ENCODE data around the gene SH2B2. TPM values are rescaled to one million over a fixed set of nuclear protein-coding genes. Genes with fewer than 3 reads are reported as not detected.
A peak's percentile ranks its signal among the peaks of the same experiment; 100 is the strongest.

SH2B2 gene
- total and polyA plus RNA-seq, 2 donors (not counting 3 experiments of a cell fraction or from before 2014, with no cell fraction given): 0.69 to 0.73 TPM

DNA sequence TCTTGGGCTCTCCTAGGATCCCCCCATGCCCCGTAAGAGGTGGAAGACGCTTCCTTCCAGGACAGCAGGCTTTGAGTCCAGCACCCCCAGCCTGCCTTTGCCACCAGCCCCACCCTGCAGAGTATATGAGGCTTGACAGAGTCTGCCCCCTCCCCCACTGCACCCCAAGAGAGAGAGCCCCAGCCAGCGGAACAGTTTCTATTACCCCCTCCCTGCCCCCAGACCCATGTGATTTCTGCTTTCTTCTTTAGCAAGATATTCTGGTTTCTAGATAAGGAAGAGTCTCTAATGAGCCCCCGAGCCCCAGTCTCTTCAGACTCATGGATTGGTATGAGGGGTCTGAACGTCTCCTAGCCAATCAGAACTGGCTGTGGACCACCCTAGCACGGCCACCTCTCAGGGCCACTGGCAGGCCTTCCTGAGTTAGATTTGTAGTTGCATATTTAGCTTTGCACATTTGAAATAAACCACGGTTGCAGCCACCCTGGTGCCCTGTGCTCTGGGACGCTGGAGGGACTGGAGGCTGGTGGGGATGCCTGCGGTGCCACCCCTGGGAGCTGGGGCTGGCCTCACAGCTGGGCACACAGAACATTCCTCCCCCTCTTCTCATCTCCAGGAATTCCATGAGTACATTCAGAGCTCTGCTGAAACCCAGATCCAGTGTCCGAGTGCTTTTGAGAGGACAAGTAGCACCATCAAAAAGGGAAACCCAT is 3.0 kb upstream of the SH2B2 start:
- CTCF ChIA-PET: interaction anchor here (0.7 to 1.2 kb wide), 2 partner anchors 37 to 109 kb away, joined by 3 read pairs; no protein-coding TSS in a partner anchor
- H3K27me3 ChIP-seq (ENCODE audit: control insufficient read depth in 2 of 2, insufficient read depth in 2 of 2, low read length in 2 of 2): peaks cover 0 to 5% of the 10 kb centered on the region in 2 experiments
- dilution Hi-C loops (cut with MboI; ENCODE audit: extremely low pct_ligation_motif_present, low sequenced_read_pairs) (no loop called here), intact Hi-C loops (cut with micrococcal nuclease) (no loop called here)
- peaks cover 10% of the 10 kb centered on the region for H3K4me1 ChIP-seq (ENCODE audit: control insufficient read depth, extremely low read depth, insufficient read depth, low read length)
- no peaks in the 10 kb centered on the region for H3K36me3 ChIP-seq (ENCODE audit: control insufficient read depth in 2 of 2, extremely low read depth in 1 of 2, insufficient read depth in 2 of 2, low read length in 2 of 2)
- H3K4me3 ChIP-seq (replicated peaks in 1 of 3; ENCODE audit: insufficient read depth in 1 of 3, low read depth in 1 of 3, low read length in 3 of 3): no peak overlapping the region
- no peaks in the 10 kb centered on the region for H4K20me1 ChIP-seq (replicated peaks; ENCODE audit: control insufficient read depth, extremely low read depth, insufficient read depth, low read length)
- DNase-seq (ENCODE audit: low read depth, low spot score): no peak
- TSS peak; percentile 42 for BruUV-seq (replicated peaks)
- FAIRE-seq: no peak
- no peak overlapping the region for H3K27ac ChIP-seq (ENCODE audit: insufficient read depth, low read depth, low read length)
- POLR2A ChIA-PET: interaction anchor here (0.7 kb wide), 1 partner anchor 112 kb away, joined by 4 read pairs; no protein-coding TSS in a partner anchor
- H3K9me3 ChIP-seq (replicated peaks; ENCODE audit: control insufficient read depth, insufficient read depth, low read length): no peaks in the 10 kb centered on the region
- no peak overlapping the region for H3K4me2 ChIP-seq (ENCODE audit: insufficient read depth, low read length)
- H3K9me1 ChIP-seq (replicated peaks; ENCODE audit: control insufficient read depth, extremely low read depth, insufficient read depth, low read length): no peaks in the 10 kb centered on the region
- TF ChIP-seq POLR2A (IDR thresholded peaks at IDR 0.05; ENCODE audit: low read depth, low read length) (no peak), POLR2AphosphoS5 (IDR thresholded peaks at IDR 0.05; ENCODE audit: insufficient read depth, low read depth, low read length) (no peak), GATA2 (IDR thresholded peaks at IDR 0.05; ENCODE audit: insufficient read depth, insufficient read length, low read depth, low read length) (no peak), EZH2 (IDR thresholded peaks at IDR 0.05; ENCODE audit: borderline replicate concordance, low read depth, low read length, severe bottlenecking) (no peak), MYC (IDR thresholded peaks at IDR 0.05; ENCODE audit: low read depth, low read length) (no peak), JUN (IDR thresholded peaks at IDR 0.05; ENCODE audit: borderline replicate concordance, insufficient read depth, insufficient read length, low read depth) (no peak), FOS (IDR thresholded peaks at IDR 0.05; ENCODE audit: borderline replicate concordance, insufficient read depth, low read length) (no peak)
- TF ChIP-seq, protein P1, sequence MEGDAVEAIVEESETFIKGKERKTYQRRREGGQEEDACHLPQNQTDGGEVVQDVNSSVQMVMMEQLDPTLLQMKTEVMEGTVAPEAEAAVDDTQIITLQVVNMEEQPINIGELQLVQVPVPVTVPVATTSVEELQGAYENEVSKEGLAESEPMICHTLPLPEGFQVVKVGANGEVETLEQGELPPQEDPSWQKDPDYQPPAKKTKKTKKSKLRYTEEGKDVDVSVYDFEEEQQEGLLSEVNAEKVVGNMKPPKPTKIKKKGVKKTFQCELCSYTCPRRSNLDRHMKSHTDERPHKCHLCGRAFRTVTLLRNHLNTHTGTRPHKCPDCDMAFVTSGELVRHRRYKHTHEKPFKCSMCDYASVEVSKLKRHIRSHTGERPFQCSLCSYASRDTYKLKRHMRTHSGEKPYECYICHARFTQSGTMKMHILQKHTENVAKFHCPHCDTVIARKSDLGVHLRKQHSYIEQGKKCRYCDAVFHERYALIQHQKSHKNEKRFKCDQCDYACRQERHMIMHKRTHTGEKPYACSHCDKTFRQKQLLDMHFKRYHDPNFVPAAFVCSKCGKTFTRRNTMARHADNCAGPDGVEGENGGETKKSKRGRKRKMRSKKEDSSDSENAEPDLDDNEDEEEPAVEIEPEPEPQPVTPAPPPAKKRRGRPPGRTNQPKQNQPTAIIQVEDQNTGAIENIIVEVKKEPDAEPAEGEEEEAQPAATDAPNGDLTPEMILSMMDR (IDR thresholded peaks at IDR 0.05; ENCODE audit: extremely low read depth in 1 of 2, insufficient read depth in 1 of 2, low read depth in 1 of 2, low read length in 2 of 2): no peak
- TF ChIP-seq, protein P2, sequence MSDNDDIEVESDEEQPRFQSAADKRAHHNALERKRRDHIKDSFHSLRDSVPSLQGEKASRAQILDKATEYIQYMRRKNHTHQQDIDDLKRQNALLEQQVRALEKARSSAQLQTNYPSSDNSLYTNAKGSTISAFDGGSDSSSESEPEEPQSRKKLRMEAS (IDR thresholded peaks at IDR 0.05; ENCODE audit: insufficient read depth, insufficient read length): no peak
- no peak overlapping the region for H2AFZ ChIP-seq (ENCODE audit: low read depth, low read length)
- H3K79me2 ChIP-seq (ENCODE audit: control insufficient read depth, insufficient read depth, low read length): no peaks in the 10 kb centered on the region
- no peak overlapping the region for H3K9ac ChIP-seq (replicated peaks; ENCODE audit: extremely low read depth, insufficient read depth, low read length)

All from endothelial cell of umbilical vein (primary cell).